ENCODE data around the gene CBLB. TPM values are rescaled to one million over a fixed set of nuclear protein-coding genes. Genes with fewer than 3 reads are reported as not detected.
A peak's percentile ranks its signal among the peaks of the same experiment; 100 is the strongest.

Gene CBLB
- total and polyA plus RNA-seq, 9 of the 15 experiments (the other 6 are each of a cell fraction or from before 2014, with no cell fraction given) = 1.8 to 8.1 (median 5.3) TPM

DNA sequence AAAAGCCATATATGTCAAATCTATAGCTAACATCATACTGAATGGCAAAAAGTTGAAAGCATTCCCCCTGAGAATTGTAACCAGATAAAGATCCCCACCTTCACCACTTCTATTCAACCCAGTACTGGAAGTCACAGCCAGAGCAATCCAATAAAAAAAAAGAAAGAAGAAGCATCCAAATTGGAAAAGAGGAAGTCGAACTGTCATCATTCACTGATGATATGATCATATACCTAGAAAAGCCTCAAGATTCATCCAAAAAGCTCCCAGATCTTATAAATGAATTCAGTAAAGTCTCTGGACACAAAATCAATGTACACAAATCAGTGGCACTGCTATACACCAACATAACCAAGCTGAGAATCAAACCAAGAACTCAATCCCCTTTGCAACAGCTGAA, 97.4 kb downstream of the CBLB start:
- POLR2A ChIA-PET = no interaction called here

DNA sequence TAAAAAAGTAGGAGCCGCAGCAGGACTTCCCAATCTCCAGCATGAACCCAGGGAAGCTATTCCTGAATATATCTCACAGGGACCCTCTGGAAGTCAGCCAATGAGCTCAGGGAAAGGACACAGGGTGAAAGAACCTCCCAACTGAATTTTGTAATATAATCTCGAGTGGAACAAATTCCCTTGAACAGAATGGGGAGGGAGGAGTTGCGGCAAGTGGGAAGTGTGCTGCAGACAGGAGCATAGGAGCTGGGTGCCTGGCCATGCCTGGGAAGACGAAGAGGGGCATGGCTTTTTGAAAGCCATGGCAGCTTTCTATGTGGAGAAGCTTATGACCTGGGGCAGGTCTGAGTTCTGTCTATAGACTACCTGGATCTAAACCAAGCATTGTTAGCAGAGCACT, 98.4 kb downstream of the CBLB start:
- Histone ChIP-seq H3K27me3 (ENCODE audit: control insufficient read depth in 2 of 2, insufficient read depth in 2 of 2, low read length in 2 of 2) (no peaks in the 10 kb centered on the region), H3K4me3 (no peak overlapping the region), H3K79me2 (ENCODE audit: control insufficient read depth, insufficient read depth, low read length) (no peaks in the 10 kb centered on the region), H2AFZ (ENCODE audit: low read depth, low read length) (no peak overlapping the region), H3K4me1 (replicated peaks in 1 of 2; ENCODE audit: control insufficient read depth in 2 of 2, insufficient read depth in 2 of 2, low read length in 2 of 2) (no peaks in the 10 kb centered on the region), H3K9ac (ENCODE audit: insufficient read depth in 1 of 2, low read depth in 2 of 2, low read length in 2 of 2) (no peak overlapping the region), H3K36me3 (ENCODE audit: control insufficient read depth, insufficient read depth, low read length) (no peaks in the 10 kb centered on the region), H3K4me2 (ENCODE audit: insufficient read depth, low read length) (no peak overlapping the region), H3K9me1 (ENCODE audit: control insufficient read depth, insufficient read depth, low read length) (no peaks in the 10 kb centered on the region), H3K9me3 (replicated peaks; ENCODE audit: control insufficient read depth, insufficient read depth, low read depth, low read length) (no peaks in the 10 kb centered on the region), H3K27ac (ENCODE audit: extremely low read depth, low read depth, low read length) (no peak overlapping the region), H4K20me1 (replicated peaks; ENCODE audit: control insufficient read depth, insufficient read depth, low read length) (no peaks in the 10 kb centered on the region)
- BruUV-seq (replicated peaks) = no TSS peak
- no peak for TF ChIP-seq ZC3H4 (CRISPR knock-in tag; IDR thresholded peaks at IDR 0.05; ENCODE audit: borderline replicate concordance)
- no peak for TF ChIP-seq PCBP2 (IDR thresholded peaks at IDR 0.05; ENCODE audit: low read depth, low read length, poor library complexity, severe bottlenecking)
- no peak for TF ChIP-seq SPI1 (IDR thresholded peaks at IDR 0.05; ENCODE audit: borderline replicate concordance, low read depth, low read length)
- TF ChIP-seq, protein P1, sequence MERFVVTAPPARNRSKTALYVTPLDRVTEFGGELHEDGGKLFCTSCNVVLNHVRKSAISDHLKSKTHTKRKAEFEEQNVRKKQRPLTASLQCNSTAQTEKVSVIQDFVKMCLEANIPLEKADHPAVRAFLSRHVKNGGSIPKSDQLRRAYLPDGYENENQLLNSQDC (CRISPR knock-in tag; IDR thresholded peaks at IDR 0.05) = no peak
- no peak for TF ChIP-seq ARID1B (IDR thresholded peaks at IDR 0.05)
- no peak for TF ChIP-seq EWSR1 (IDR thresholded peaks at IDR 0.05; ENCODE audit: borderline replicate concordance, low read depth, partially characterized antibody)
- TF ChIP-seq POLR2B (IDR thresholded peaks at IDR 0.05; ENCODE audit: low read depth, partially characterized antibody) = no peak
- intact Hi-C loops (cut with micrococcal nuclease) (no loop called here), in situ Hi-C loops (cut with MboI) (no loop called here)
- FAIRE-seq (no peak), DNase-seq (ENCODE audit: extremely low read depth in 1 of 4, low spot score in 3 of 4) (no peak), ATAC-seq (no peak)
- ChIA-PET POLR2A (no interaction called here), CTCF (ENCODE audit: low intra/inter-chr PET ratio) (no interaction called here)
- 23% methylated on average over 3 of the region's 4 CpGs for WGBS (ENCODE audit: insufficient coverage, low coverage, missing lambda C conversion rate)

More for the DNA sequence above, 97.4 kb downstream of the CBLB start:
- 13% methylated on average over 1 of the region's 1 CpG for WGBS (ENCODE audit: insufficient coverage, low coverage, missing lambda C conversion rate)
- H3K9me1 ChIP-seq (ENCODE audit: control insufficient read depth, insufficient read depth, low read length) = no peaks in the 10 kb centered on the region
- H3K27me3 ChIP-seq (ENCODE audit: control insufficient read depth in 2 of 2, insufficient read depth in 2 of 2, low read length in 2 of 2) = no peaks in the 10 kb centered on the region
- no peak for TF ChIP-seq ZNF830 (CRISPR knock-in tag; IDR thresholded peaks at IDR 0.05)
- TF ChIP-seq MEIS2 (IDR thresholded peaks at IDR 0.05; ENCODE audit: partially characterized antibody) = peak; percentile 17
- peak; percentile 36; the same call in 1 of the 2 replicates for TF ChIP-seq SPI1 (IDR thresholded peaks at IDR 0.05; ENCODE audit: borderline replicate concordance, low read depth, low read length)
- no peaks in the 10 kb centered on the region for H3K79me2 ChIP-seq (ENCODE audit: control insufficient read depth, insufficient read depth, low read length)
- FAIRE-seq (no peak), DNase-seq (ENCODE audit: extremely low read depth in 1 of 4, low spot score in 3 of 4) (no peak), ATAC-seq (no peak)
- no peak overlapping the region for H3K27ac ChIP-seq (ENCODE audit: extremely low read depth, low read depth, low read length)
- H3K9me3 ChIP-seq (replicated peaks; ENCODE audit: control insufficient read depth, insufficient read depth, low read depth, low read length) = no peaks in the 10 kb centered on the region
- in situ Hi-C loops (cut with MboI) (no loop called here), intact Hi-C loops (cut with micrococcal nuclease) (no loop called here)
- H3K9ac ChIP-seq (ENCODE audit: insufficient read depth in 1 of 2, low read depth in 2 of 2, low read length in 2 of 2) = no peak overlapping the region
- BruUV-seq (replicated peaks) = no TSS peak
- H4K20me1 ChIP-seq (replicated peaks; ENCODE audit: control insufficient read depth, insufficient read depth, low read length) = no peaks in the 10 kb centered on the region
- no peaks in the 10 kb centered on the region for H3K4me1 ChIP-seq (replicated peaks in 1 of 2; ENCODE audit: control insufficient read depth in 2 of 2, insufficient read depth in 2 of 2, low read length in 2 of 2)
- H3K4me3 ChIP-seq = no peak overlapping the region
- CTCF ChIA-PET (ENCODE audit: low intra/inter-chr PET ratio) = no interaction called here
- no peak overlapping the region for H3K4me2 ChIP-seq (ENCODE audit: insufficient read depth, low read length)
- H3K36me3 ChIP-seq (ENCODE audit: control insufficient read depth, insufficient read depth, low read length) = no peaks in the 10 kb centered on the region
- no peak overlapping the region for H2AFZ ChIP-seq (ENCODE audit: low read depth, low read length)

Data from K562 (cell line).